Embryonic facial prominence (tissue), 1 donor: ENCODE measurements around the gene ZNF526.
A peak's percentile ranks its signal among the peaks of the same experiment; 100 is the strongest.
"Not testable (repeated sequence)": the region's sequence is repeated elsewhere in the genome, so short reads cannot be mapped to it uniquely, and the experiment has no call there.

Experiments
- DNase-seq: peaks from one replicate; pipeline ENCODE4 v3.0.0-alpha.2; 2016; ENCODE audit errors: extremely low spot score

ZNF526 gene

GRCh38 chr19:42266105-42266504 is 46.0 kb downstream of the ZNF526 start:
- DNase-seq = not testable (repeated sequence)

GRCh38 chr19:42266928-42267603 is 47.0 kb downstream of the ZNF526 start:
- DNase-seq = not testable (repeated sequence)

GRCh38 chr19:42267644-42268141 is 47.6 kb downstream of the ZNF526 start:
- DNase-seq = no peak

- DNase-seq = peak; percentile 100
Observed at GRCh38 chr19:42268142-42268703, 48.1 kb downstream of the ZNF526 start.

- DNase-seq = peak; percentile 100
Observed at GRCh38 chr19:42268704-42269477, 48.8 kb downstream of the ZNF526 start, which contains the start of gene CIC. Gene CIC, plus strand, starts transcription at chr19:42269252. Its CDS starts 2,532 bp downstream, at chr19:42271784.

- no peak for DNase-seq
Observed at GRCh38 chr19:42269478-42270345, 49.6 kb downstream of the ZNF526 start.

DNA sequence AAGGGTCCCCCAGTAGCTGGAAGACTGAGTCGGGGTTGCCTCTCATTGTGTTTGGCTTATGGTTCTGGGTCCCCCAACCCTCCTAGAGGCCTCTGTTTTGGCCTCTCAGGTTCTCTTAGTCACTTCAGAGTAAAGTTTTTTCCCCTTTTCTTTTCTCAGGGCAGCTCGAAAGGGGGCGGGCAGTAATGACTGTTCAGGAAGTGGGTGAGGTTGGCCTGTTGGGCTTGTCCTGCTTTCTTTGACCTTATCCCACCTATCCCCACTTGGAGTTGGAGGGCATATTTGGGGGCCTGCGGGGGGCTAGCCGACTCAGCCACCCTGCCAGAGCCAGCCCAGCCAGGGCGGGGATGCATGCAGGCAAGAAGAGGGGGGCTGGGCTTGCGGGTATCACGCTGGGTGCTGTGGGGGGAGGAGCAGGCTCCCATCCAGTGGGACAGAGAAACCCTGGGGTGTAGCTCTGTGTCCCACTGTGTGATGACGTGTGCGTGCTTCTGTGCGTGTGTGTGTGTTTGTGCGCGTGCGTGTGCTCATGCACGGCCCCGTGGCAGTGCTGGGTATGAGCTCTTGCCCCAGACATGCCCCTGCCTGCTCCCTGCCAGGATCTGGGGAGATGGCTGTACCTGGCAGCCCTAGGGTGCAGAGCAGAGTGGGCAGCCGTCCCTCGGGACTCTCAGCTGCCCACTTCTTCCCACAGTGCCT is 50.4 kb downstream of the ZNF526 start:
- no peak for DNase-seq

DNA sequence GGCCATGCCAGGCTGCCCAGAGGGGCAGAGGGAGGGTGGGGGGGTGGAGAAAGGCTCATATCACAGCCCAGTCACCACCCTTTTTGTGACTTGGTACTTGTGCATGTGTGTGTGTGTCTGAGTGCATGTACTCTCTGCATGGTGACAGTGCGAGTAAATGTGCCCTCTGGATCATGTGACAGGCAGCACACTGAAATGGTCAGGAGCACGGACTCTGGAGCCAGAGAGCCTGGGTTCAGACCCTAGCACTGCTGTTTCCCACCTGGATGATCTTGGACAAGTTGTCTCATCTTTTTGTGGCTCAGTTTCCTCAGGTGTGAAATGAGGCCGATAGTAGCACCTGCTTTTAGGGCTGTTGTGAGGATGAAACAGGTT is 50.9 kb downstream of the ZNF526 start:
- no peak for DNase-seq

DNA sequence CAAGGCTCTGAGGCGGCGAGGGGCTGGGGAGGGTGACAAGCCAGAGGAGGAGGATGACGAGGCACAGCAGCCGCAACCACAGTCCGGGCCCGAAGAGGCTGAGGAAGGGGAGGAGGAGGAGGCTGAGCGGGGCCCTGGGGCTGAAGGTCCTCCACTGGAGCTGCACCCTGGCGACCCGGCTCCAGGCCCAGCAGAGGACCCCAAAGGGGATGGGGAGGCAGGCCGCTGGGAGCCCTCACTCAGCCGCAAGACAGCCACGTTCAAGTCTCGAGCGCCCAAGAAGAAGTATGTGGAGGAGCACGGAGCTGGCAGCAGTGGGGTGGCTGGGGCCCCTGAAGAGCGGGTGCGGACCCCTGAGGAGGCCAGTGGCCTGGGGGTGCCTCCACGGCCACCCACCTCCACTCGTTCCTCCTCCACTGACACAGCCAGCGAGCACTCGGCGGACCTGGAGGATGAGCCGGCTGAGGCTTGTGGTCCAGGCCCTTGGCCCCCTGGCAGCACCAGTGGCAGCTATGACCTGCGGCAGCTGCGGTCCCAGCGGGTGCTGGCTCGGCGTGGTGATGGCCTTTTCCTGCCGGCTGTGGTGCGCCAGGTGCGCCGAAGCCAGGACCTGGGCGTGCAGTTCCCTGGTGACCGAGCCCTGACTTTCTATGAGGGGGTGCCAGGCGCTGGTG is 51.9 kb downstream of the ZNF526 start:
- DNase-seq = no peak

- no peak for DNase-seq
Observed at GRCh38 chr19:42272535-42272897, 52.4 kb downstream of the ZNF526 start.

- DNase-seq = no peak
Observed at GRCh38 chr19:42272989-42273406, 52.9 kb downstream of the ZNF526 start.

GRCh38 chr19:42273407-42274064 is 53.4 kb downstream of the ZNF526 start:
- DNase-seq = no peak

- no peak for DNase-seq
Observed at GRCh38 chr19:42274065-42274682, 54.1 kb downstream of the ZNF526 start.

GRCh38 chr19:42275103-42275502 is 55.0 kb downstream of the ZNF526 start:
- DNase-seq = peak; percentile 2

- DNase-seq = no peak
Observed at GRCh38 chr19:42275517-42275916, 55.4 kb downstream of the ZNF526 start.

DNA sequence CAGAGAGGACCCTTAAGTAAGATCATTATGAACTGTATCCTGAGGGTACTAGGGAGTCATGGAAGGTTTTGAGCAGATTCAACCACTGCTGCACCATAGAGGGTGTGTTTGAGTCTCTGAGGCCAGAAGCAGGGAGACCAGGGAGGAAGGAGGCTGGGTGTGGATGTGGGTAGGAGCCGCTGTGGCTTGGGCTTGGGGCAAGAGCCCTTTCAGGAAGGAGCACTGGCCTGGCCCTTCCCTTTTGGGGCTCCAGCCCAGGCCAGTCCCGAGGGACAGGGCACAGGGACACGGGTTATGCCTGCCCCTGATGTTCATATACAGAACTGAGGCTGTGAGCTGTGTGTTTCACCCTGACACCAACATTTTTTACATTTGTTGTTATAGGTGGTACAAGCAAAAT is 56.2 kb downstream of the ZNF526 start:
- DNase-seq = no peak

- DNase-seq = no peak
Observed at GRCh38 chr19:42276821-42277220, 56.7 kb downstream of the ZNF526 start.
